CD4-positive, alpha-beta T cell treated with Interleukin-2 at 100 ng/mL for 4 hours (primary cell): ENCODE data around the gene KRTAP5-2.
"Not testable (repeated sequence)": the region's sequence is repeated elsewhere in the genome, so short reads cannot be mapped to it uniquely, and the experiment has no call there.

ENCODE experiments used
- DNase-seq: peaks from one replicate; pipeline ENCODE4 v3.0.0-alpha.2; 2020; ENCODE audit warnings: low spot score

The KRTAP5-2 gene

GRCh38 chr11:1628506-1629325 is 30.6 kb upstream of the KRTAP5-2 start:
- DNase-seq: peak; percentile 60

DNA sequence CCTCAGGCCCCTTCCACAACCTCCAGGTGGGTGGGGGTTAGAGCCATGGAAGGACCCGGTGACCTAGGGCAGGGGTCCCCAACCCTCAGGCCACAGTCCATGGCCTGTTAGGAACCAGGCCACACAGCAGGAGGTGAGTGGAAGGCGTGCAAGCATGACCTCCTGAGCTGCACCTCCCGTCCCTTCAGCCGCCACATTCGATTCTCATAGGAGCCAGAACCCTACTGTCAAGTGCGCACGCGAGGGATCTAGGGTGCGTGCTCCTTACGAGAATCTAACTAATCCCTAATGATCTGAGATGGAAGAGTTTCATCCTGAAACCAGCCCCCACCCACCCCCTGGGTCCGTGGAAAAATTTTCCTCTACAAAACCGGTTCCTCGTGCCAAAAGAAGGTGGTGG is 27.4 kb upstream of the KRTAP5-2 start:
- no peak for DNase-seq

DNA sequence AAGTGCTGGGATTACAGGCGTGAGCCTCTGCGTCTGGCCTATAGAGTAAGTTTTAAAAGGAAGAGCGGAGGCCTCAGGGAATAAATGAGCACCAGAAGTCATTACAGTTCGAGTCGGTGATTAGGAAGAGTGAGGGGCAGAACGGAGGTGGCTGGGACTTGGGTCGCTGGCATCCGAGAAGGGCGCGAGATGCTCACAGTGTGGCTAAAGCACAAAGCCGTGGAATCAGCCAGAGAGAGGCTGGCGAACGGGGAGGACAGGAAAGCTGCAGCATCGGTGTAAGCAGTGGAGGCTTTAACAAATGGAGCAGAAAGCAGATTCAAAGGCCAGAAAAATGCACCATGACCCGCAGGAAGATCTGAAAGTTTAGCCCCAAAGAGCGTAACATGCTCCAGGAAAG is 26.5 kb upstream of the KRTAP5-2 start:
- DNase-seq: no peak

DNA sequence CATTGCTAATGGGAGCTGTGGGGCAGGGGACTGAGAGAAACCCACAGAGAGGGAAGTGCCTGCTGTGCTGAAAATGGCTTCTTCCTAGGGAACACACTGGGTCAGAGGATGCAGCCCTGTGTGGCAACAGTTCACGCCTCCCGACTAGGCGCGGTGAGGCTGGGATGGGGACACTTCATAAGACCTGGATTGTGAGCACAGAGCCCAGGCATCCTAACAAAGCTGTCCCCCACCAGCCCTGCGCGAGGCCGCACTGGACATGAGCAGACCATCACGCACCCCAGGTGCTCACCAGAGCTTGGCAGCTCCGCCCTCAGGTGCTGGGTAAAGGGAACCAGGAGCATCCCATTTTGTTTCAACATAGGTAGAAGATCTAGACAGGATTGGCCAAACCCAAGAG is 25.6 kb upstream of the KRTAP5-2 start:
- DNase-seq: no peak

DNA sequence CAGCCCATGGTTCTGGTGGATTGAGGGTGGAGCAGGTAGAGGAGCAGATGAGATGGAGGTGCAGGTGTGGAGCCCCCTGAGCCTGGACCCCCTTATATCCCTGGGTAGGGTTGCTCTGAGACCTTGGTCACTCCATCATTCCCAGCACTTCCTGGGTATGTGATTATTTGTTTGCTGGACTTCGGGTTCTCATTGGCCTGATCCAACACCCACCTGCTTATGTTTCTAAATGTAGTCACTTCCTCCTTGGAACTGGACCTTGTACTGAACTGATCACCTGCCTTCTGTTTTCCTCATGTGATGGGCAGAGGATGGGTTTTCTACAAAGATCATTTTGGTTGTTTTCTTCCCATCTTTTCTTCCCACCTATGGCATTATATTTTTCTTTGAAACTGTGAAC is 24.0 kb upstream of the KRTAP5-2 start, which contains the start of gene KRTAP5-4:
Gene KRTAP5-4 (minus strand): TSS at position 53 of the 400 bp plus-strand sequence. CDS start 45 bp downstream, at position 8.
- DNase-seq: no peak

- peak; percentile 11 for DNase-seq
Measured at GRCh38 chr11:1619449-1619848, 21.4 kb upstream of the KRTAP5-2 start.

GRCh38 chr11:1618231-1618630 is 20.1 kb upstream of the KRTAP5-2 start:
- DNase-seq: no peak

DNA sequence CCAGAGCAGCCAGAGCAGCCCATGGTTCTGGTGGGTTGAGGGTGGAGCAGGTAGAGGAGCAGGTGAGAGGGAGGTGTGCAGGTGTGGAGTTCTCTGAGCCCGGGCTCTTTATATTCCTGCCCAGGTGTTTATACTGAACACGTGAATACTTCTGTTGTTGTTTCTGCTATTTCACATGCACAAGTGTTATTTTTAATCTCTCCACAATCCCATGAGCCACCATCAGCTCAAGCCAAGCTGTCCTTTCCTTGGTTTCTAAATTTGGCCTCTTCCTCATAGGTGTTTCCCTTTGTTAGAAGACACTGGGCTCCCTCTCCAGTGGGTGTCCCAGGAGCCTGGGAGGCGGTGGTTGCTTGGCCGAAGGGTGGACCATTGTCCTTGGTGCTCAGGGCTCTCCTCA is 10.3 kb upstream of the KRTAP5-2 start, which contains the start of gene KRTAP5-3:
Gene KRTAP5-3 (minus strand): TSS at position 101 of the 400 bp plus-strand sequence. CDS start 78 bp downstream, at position 23.
- no peak for DNase-seq

GRCh38 chr11:1607901-1608300 is 9.8 kb upstream of the KRTAP5-2 start:
- DNase-seq: not testable (repeated sequence)

- DNase-seq: not testable (repeated sequence)
Measured at GRCh38 chr11:1607156-1607845, 9.2 kb upstream of the KRTAP5-2 start.

DNA sequence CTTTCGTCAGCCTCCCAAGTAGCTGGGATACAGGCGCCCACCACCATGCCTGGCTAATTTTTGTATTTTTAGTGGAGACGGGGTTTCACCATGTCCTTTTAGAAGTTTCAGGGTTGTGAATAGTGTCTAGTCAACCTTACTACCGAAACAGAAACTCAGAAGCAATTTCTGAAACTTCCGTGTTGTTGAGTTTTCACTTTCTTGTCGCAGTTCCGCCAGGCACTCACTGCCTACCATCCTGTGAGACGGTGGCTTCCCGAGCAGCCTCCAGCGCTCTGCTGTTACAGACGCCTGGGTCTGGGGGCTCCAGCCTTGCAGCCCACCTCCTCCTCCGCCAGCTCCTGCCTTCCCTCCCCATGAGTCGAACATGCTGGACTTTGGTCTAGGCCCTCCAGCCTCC is 7.8 kb upstream of the KRTAP5-2 start:
- DNase-seq: peak; percentile 28

GRCh38 chr11:1604711-1605110 is 6.6 kb upstream of the KRTAP5-2 start:
- DNase-seq: no peak

GRCh38 chr11:1604181-1604580 is 6.1 kb upstream of the KRTAP5-2 start:
- DNase-seq: no peak

- no peak for DNase-seq
Measured at GRCh38 chr11:1603629-1604028, 5.5 kb upstream of the KRTAP5-2 start.

DNA sequence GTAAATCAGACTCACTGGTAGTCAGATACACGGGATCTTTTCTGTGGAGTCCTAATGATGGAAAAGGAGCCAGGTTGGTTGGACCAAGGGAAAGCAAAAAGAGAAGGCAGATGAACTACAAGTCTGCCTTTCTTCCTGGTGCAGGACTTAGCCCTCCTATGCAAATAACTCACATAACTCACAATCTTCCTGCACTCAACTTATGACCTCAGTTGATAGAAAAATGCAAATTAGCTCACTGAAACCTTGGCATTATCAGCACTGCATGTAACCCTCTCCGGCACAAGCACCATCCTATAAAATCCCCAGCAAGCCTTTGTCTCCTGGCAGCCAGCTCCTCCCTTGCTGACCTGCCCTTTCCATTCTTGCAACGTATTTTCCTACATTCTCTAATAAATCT is 3.6 kb upstream of the KRTAP5-2 start:
- DNase-seq: not testable (repeated sequence)

- DNase-seq: no peak
Measured at GRCh38 chr11:1600626-1601025, 2.5 kb upstream of the KRTAP5-2 start.

DNA sequence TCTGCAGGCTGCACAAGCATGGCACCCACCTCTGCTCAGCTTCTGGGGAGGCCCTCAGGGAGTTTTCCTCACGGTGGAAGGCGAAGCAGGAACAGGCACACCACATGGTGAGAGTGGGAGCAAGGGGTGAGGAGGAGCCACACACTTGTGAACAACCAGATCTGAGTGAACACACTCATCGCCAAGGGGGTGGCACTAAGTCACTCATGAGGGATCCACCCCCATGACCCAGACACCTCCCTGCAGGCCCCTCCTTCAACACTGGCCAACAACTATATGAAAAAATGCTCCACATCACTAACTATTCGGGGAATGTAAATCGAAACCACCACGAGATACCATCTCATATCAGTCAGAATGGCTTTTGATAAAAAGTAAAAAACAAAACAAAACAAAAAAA is 722 bp upstream of the KRTAP5-2 start:
- DNase-seq: peak; percentile 41

GRCh38 chr11:1598406-1598805 is 312 bp upstream of the KRTAP5-2 start:
- not testable (repeated sequence) for DNase-seq

GRCh38 chr11:1597331-1597993 is 632 bp downstream of the KRTAP5-2 start:
- DNase-seq: no peak

GRCh38 chr11:1596576-1597121 is 1.4 kb downstream of the KRTAP5-2 start:
- not testable (repeated sequence) for DNase-seq

- DNase-seq: not testable (repeated sequence)
Measured at GRCh38 chr11:1595994-1596575, 2.0 kb downstream of the KRTAP5-2 start.

DNA sequence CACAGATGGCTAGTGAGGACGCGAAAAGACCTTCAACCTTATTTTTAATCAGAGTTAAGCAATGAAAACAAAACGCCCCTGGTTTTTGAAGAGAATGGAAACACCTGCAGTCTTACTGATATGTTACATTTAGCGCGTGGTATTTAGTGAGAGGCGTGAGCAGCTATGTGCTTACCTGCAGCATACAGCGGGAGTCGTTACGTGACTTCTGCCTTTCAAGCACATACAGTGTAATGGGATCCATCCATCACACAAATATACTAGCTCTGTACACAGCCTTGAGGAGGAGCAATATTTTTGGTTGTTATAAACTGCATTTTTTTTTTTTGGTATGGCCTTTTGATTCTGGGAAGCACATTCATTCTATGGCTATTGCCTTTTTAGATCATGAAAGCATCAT is 5.5 kb downstream of the KRTAP5-2 start:
- no peak for DNase-seq
